Naive thymus-derived CD4-positive, alpha-beta T cell (primary cell): ENCODE results near the gene LEMD2. TPM values are rescaled to one million over a fixed set of nuclear protein-coding genes. Genes with fewer than 3 reads are reported as not detected.

Experiments
- ATAC-seq: fragments of 150-1000 bp; cut with Tn5 transposase; 2 replicates; pipeline ENCODE4 v1.10.0; 2021; ENCODE audit warnings: mild to moderate bottlenecking, moderate library complexity
- CTCF ChIA-PET: fragments of 350-600 bp; sonication (Branson Sonifier 250); formaldehyde crosslinking; loops from one replicate; lab custom pipeline; 2021; ENCODE audit warnings: antibody characterized with exemption; lab: Charles Lee
- POLR2A ChIA-PET: fragments of 350-600 bp; sonication (Branson Sonifier 250); formaldehyde crosslinking; loops from one replicate; lab custom pipeline; 2021; ENCODE audit warnings: antibody characterized with exemption, inconsistent platforms; lab: Charles Lee
- DNase-seq, 9 donors: peaks; one replicate each; pipeline versions ENCODE4 v3.0.0 to v3.0.0-alpha.2; 2020 to 2022; ENCODE audit warnings: mixed read lengths in 1 of 9
- H3K27ac ChIP-seq: one replicate; pipeline ENCODE4 v1.7.0; 2013; ENCODE audit warnings: mild to moderate bottlenecking, low read depth, low read length, moderate library complexity
- H3K27me3 ChIP-seq, 2 donors: one replicate each; pipeline ENCODE4 v1.7.0; 2013; ENCODE audit warnings: low read length in 2 of 2, mild to moderate bottlenecking in 2 of 2, moderate library complexity in 2 of 2; ENCODE audit not compliant: control insufficient read depth in 2 of 2, insufficient read depth in 2 of 2
- H3K36me3 ChIP-seq, 3 experiments: 1 replicate in 2 of 3; 2 replicates in 1 of 3; pipeline ENCODE4 v1.7.0; 2013; ENCODE audit warnings: low read length in 3 of 3, mild to moderate bottlenecking in 3 of 3, moderate library complexity in 1 of 3; ENCODE audit not compliant: insufficient read depth in 3 of 3, control insufficient read depth in 2 of 3
- H3K4me1 ChIP-seq, 2 donors: one replicate each; pipeline ENCODE4 v1.7.0; 2013; ENCODE audit warnings: low read length in 2 of 2, mild to moderate bottlenecking in 2 of 2, moderate library complexity in 1 of 2; ENCODE audit not compliant: control insufficient read depth in 2 of 2, insufficient read depth in 2 of 2
- H3K4me3 ChIP-seq: 2 replicates; pipeline ENCODE4 v1.7.0; 2013; ENCODE audit warnings: mild to moderate bottlenecking, low read length
- H3K9me3 ChIP-seq, 3 experiments: 1 replicate in 2 of 3; 2 replicates in 1 of 3; pipeline ENCODE4 v1.7.0; 2013; ENCODE audit warnings: low read length in 3 of 3; ENCODE audit not compliant: control insufficient read depth in 2 of 3
- H3K27ac Mint-ChIP-seq, 9 donors: one replicate each; pipeline ENCODE4 v1.8.0; 2020 to 2022; ENCODE audit warnings: mixed read lengths in 9 of 9, mild to moderate bottlenecking in 8 of 9, moderate library complexity in 5 of 9, inconsistent platforms in 2 of 9
- H3K27me3 Mint-ChIP-seq, 5 donors: one replicate each; pipeline ENCODE4 v1.8.0; 2021 to 2022; ENCODE audit warnings: mixed read lengths in 5 of 5, mild to moderate bottlenecking in 1 of 5
- H3K36me3 Mint-ChIP-seq, 5 donors: one replicate each; pipeline ENCODE4 v1.8.0; 2020 to 2022; ENCODE audit warnings: mixed read lengths in 5 of 5, mild to moderate bottlenecking in 3 of 5, inconsistent platforms in 1 of 5
- H3K4me1 Mint-ChIP-seq, 7 donors: one replicate each; pipeline ENCODE4 v1.8.0; 2020 to 2022; ENCODE audit warnings: mixed read lengths in 7 of 7, mild to moderate bottlenecking in 3 of 7, inconsistent platforms in 1 of 7
- H3K4me3 Mint-ChIP-seq, 10 donors: one replicate each; pipeline ENCODE4 v1.8.0; 2020 to 2022; ENCODE audit warnings: mild to moderate bottlenecking in 10 of 10, mixed read lengths in 10 of 10, moderate library complexity in 6 of 10, inconsistent platforms in 2 of 10
- H3K9me3 Mint-ChIP-seq, 11 donors: one replicate each; pipeline ENCODE4 v1.8.0; 2020 to 2022; ENCODE audit warnings: mixed read lengths in 11 of 11, mild to moderate bottlenecking in 4 of 11, inconsistent platforms in 1 of 11, moderate library complexity in 1 of 11
- intact Hi-C, 2 donors: fragments of 100-400 bp; cut with micrococcal nuclease; formaldehyde crosslinking; loops; one replicate each; pipeline ENCODE4 v1.15.1; 2023
- polyA plus RNA-seq, 2 donors: library from polyadenylated mRNA; unstranded; fragments of 300-500 nt; fragmentation: Illumina TruSeq; gene quantifications; one replicate each; pipeline ENCODE4 v1.2.3, GENCODE V29; 2021
- total RNA-seq, 6 experiments: library from RNA in 5 of 6; stranded (reverse) in 5 of 6; gene quantifications; 1 replicate in 5 of 6; 2 replicates in 1 of 6; pipeline ENCODE4 v1.2.3 and lab custom pipeline; 2021 to 2026

LEMD2 gene
- total and polyA plus RNA-seq, 7 experiments from 2014 or later, result 27.0 to 124 (median 104) TPM

DNA sequence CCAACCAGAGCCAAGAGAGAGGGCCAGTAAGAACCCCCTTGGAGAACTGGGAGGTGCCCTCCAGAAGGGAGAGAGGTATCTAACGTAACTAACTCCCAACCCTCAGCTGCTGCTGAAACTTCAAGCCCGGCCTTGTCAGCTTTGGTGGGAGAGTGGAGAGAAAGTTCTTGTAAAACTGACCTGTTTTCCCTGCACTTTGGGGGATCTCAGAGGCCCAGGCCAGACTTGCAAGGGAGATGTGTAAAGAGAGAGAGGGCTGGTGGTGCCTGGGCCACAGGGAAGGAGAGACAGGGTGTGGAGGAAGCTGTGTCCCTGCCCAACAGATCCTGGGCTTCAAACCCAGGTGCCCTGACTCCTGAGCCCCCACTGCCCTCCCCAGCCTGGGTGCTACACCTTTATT, 24.9 kb downstream of the LEMD2 start:
- H3K4me1 ChIP-seq, result no peaks in the 10 kb centered on the region
- no peak for ATAC-seq
- no peak overlapping the region for H3K27ac Mint-ChIP-seq
- H3K4me3 Mint-ChIP-seq, result no peak overlapping the region
- H3K36me3 ChIP-seq, result no peaks in the 10 kb centered on the region
- no peaks in the 10 kb centered on the region for H3K27me3 ChIP-seq
- H3K36me3 Mint-ChIP-seq, result no peaks in the 10 kb centered on the region
- DNase-seq, result no peak
- peaks cover 0 to 15% (median 6%) of the 10 kb centered on the region in 5 donors for H3K27me3 Mint-ChIP-seq
- no peaks in the 10 kb centered on the region for H3K9me3 ChIP-seq
- intact Hi-C loops, result no loop called here
- H3K4me3 ChIP-seq, result no peak overlapping the region
- ChIA-PET CTCF (interaction anchor here (0.6 to 4.3 kb wide), 2 partner anchors 53 to 400 kb away, joined by 3 to 19 read pairs; partner anchors contain the start of gene UQCC2), POLR2A (interaction anchor here (0.8 kb wide), 1 partner anchor 385 kb away, joined by 3 read pairs; no protein-coding TSS in a partner anchor)
- peaks cover 0 to 4% (median 0%) of the 10 kb centered on the region in 7 donors for H3K4me1 Mint-ChIP-seq
- H3K27ac ChIP-seq, result no peak overlapping the region
- no peaks in the 10 kb centered on the region for H3K9me3 Mint-ChIP-seq

DNA sequence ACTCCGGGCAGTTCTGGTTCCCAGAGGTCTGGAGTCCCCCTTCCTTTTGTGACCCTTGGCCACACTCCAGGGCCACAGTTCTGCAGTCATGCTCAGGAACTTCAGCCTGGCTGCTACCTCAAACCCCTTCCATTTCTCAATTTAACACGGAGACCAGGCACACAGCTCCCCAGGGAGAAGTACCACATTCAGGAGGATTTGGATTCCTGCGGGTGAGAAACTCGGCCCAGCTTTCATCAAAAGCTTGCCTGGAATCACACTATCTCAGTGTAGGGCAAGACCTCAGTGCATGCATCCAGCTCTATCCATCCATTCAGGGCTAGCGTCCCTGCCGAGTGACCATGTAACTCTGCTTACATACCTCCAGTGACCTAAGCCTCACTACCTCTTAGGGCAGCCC, 25.4 kb downstream of the LEMD2 start:
- H3K4me3 ChIP-seq, result no peak overlapping the region
- H3K27ac ChIP-seq, result no peak overlapping the region
- H3K4me1 ChIP-seq, result no peaks in the 10 kb centered on the region
- intact Hi-C loops, result no loop called here
- no peaks in the 10 kb centered on the region for H3K9me3 ChIP-seq
- H3K4me1 Mint-ChIP-seq, result peaks cover 0 to 2% (median 0%) of the 10 kb centered on the region in 7 donors
- H3K9me3 Mint-ChIP-seq, result no peaks in the 10 kb centered on the region
- CTCF ChIA-PET, result interaction anchor here (4.3 kb wide), 1 partner anchor 52 kb away, joined by 19 read pairs; the partner anchor contains the start of gene UQCC2
- no peaks in the 10 kb centered on the region for H3K36me3 Mint-ChIP-seq
- H3K27ac Mint-ChIP-seq, result no peak overlapping the region
- no peak overlapping the region for H3K4me3 Mint-ChIP-seq
- H3K36me3 ChIP-seq, result no peaks in the 10 kb centered on the region
- POLR2A ChIA-PET, result interaction anchor here (0.6 kb wide), 1 partner anchor 16 kb away, joined by 3 read pairs; no protein-coding TSS in a partner anchor
- peaks cover 0 to 13% (median 6%) of the 10 kb centered on the region in 5 donors for H3K27me3 Mint-ChIP-seq
- no peak for DNase-seq
- no peaks in the 10 kb centered on the region for H3K27me3 ChIP-seq
- no peak for ATAC-seq

DNA sequence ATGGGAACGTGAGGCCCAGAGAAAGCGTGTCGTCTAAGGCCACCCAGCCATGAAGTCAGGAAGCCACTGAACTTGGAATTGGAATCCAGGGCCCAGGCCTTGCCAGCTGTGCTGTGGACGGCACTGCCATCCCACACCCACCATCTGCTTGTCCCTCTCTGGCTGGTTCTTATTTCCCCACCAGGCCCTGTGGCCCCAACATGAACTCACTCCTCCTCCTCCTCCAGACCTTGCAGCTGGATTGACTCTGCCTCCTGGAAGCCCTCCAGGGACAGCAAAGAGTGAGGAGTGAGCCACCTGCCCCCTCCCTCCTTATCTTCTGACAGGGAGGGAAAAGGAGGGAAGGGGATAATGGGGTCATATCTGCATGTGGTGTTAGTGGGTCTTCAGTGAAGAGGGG, 26.2 kb downstream of the LEMD2 start:
- Histone ChIP-seq H3K9me3 (no peaks in the 10 kb centered on the region), H3K27me3 (no peaks in the 10 kb centered on the region), H3K36me3 (no peaks in the 10 kb centered on the region), H3K4me3 (no peak overlapping the region), H3K4me1 (no peaks in the 10 kb centered on the region), H3K27ac (no peak overlapping the region)
- H3K9me3 Mint-ChIP-seq, result no peaks in the 10 kb centered on the region
- H3K36me3 Mint-ChIP-seq, result no peaks in the 10 kb centered on the region
- CTCF ChIA-PET, result interaction anchor here (2.4 to 4.3 kb wide), 2 partner anchors 8 to 51 kb away, joined by 10 to 19 read pairs; partner anchors contain the start of gene UQCC2
- no peak for DNase-seq
- peaks cover 0 to 10% (median 6%) of the 10 kb centered on the region in 5 donors for H3K27me3 Mint-ChIP-seq
- POLR2A ChIA-PET, result no interaction called here
- H3K27ac Mint-ChIP-seq, result peak overlapping the region in 1 of 9 donors; percentile 8
- H3K4me3 Mint-ChIP-seq, result no peak overlapping the region
- H3K4me1 Mint-ChIP-seq, result no peaks in the 10 kb centered on the region
- intact Hi-C loops, result loop anchor here (1.0 kb wide), 3 partner anchors 51 to 177 kb away; partner anchors contain the start of gene UQCC2 (in 2 of the 2)
- ATAC-seq, result no peak

DNA sequence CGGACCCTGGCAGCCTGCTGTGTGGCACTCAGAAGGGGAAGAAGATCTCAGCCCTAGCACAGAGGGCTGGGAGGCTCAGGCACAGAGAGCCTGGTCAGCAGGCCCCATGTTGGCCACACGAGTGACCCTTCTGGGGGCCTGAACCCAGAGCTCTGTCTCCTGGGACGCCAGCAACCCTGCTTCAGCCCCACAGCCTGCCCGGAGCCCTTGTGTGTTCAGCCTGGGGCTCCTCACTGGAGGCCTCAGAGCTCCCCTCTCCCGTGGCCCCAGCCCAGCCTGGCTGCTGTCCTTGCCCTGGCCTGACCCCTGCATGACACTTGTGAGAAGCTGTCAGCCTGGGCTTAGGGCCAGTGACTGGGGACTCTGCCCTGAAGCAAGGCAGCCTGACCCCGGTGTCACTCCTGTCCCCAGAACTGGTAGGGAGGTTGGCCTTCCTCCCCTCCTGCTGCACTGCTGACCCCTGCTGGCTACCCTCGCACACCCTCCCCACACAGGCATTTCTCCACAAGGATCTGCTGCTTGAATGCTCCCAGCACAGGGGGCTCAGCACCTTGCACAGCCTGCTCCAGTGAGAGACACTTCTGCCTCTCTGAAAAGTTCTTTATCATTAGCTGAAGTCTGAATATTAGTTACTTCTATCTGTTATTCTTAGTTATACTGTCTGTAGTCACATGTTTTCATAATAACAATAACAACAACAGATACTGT, 26.9 kb downstream of the LEMD2 start:
- Mint-ChIP-seq H3K9me3 (peaks cover 0 to 1% (median 0%) of the 10 kb centered on the region in 11 donors), H3K27me3 (peaks cover 0 to 8% (median 5%) of the 10 kb centered on the region in 5 donors), H3K4me1 (no peaks in the 10 kb centered on the region), H3K27ac (peak overlapping the region in 1 of 9 donors; percentile 8), H3K36me3 (no peaks in the 10 kb centered on the region), H3K4me3 (no peak overlapping the region)
- H3K4me3 ChIP-seq, result no peak overlapping the region
- no peak overlapping the region for H3K27ac ChIP-seq
- no peaks in the 10 kb centered on the region for H3K36me3 ChIP-seq
- peak in 6 of 9 donors; percentile 21 to 34 (median 30) for DNase-seq
- POLR2A ChIA-PET, result no interaction called here
- H3K27me3 ChIP-seq, result no peaks in the 10 kb centered on the region
- H3K4me1 ChIP-seq, result no peaks in the 10 kb centered on the region
- CTCF ChIA-PET, result interaction anchor here (1.3 to 4.3 kb wide), 4 partner anchors 9 to 61 kb away, joined by 3 to 19 read pairs (median 7); partner anchors contain the start of gene UQCC2
- H3K9me3 ChIP-seq, result no peaks in the 10 kb centered on the region
- peak; percentile 67 for ATAC-seq
- intact Hi-C loops, result loop anchor here (1.0 kb wide), 3 partner anchors 51 to 177 kb away; partner anchors contain the start of gene UQCC2 (in 2 of the 2)

DNA sequence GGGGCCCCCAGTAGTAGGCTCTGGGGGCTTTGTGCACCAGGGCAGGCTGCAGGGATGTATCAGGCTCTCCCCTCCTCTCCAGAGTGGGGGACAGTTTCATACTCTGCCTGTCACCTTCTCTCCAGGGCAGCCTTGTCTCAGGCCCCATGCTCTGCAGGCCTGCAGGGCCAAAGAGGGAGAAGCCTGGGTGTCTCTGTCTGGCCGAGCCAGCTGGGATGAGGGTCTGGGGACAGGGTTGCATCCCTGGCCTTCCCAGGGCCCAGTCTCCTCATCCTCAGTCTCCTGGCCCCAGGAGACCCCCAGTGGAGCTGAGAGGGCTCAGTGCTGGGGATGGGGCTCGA, 27.4 kb downstream of the LEMD2 start:
- no peaks in the 10 kb centered on the region for H3K4me1 ChIP-seq
- no peak overlapping the region for H3K27ac ChIP-seq
- intact Hi-C loops, result no loop called here
- H3K27me3 Mint-ChIP-seq, result peaks cover 0 to 7% (median 3%) of the 10 kb centered on the region in 5 donors
- H3K9me3 ChIP-seq, result no peaks in the 10 kb centered on the region
- ATAC-seq (no peak), DNase-seq (no peak)
- no peaks in the 10 kb centered on the region for H3K36me3 Mint-ChIP-seq
- no peaks in the 10 kb centered on the region for H3K27me3 ChIP-seq
- ChIA-PET POLR2A (no interaction called here), CTCF (interaction anchor here (0.5 to 4.3 kb wide), 6 partner anchors 9 to 366 kb away, joined by 3 to 19 read pairs (median 4); partner anchors contain the start of gene UQCC2)
- H3K4me3 ChIP-seq, result no peak overlapping the region
- no peaks in the 10 kb centered on the region for H3K4me1 Mint-ChIP-seq
- no peaks in the 10 kb centered on the region for H3K36me3 ChIP-seq
- no peak overlapping the region for H3K27ac Mint-ChIP-seq
- peaks cover 0 to 1% (median 0%) of the 10 kb centered on the region in 11 donors for H3K9me3 Mint-ChIP-seq
- no peak overlapping the region for H3K4me3 Mint-ChIP-seq

DNA sequence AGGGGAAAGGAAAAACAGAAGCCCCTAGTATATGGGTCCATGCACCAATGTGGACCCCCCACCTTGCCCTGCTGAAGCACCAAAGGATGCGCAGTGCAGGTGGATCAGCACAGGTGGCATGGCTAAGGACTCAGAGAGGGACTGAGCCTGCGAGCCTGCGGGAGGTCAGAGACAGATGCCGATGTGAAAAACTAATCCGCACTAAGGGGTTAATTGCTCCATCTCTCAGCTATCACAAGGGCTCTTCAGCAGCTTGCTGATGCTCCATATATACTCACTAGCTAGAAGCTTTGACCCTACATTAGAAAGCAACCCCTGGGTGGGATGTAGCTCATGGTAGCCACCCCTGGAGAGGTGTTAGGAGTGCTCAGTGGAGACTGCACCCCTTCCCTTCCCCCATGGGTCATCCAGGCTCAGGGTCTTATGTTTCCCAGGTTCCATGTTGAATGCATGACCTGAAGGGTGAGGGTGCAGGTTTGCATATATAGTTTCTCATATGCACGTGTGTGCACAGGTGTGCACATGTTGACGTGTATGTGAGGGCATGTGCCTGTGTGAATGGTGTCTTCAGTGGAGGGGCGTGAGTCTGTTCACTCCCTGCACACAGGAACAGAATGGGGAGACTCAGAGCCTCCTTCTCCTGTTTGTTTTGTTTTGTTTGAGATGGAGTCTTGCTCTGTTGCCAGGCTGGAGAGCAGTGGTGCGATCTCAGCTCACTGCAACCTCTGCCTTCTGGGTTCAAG, 28.9 kb downstream of the LEMD2 start:
- Histone ChIP-seq H3K27ac (no peak overlapping the region), H3K36me3 (no peaks in the 10 kb centered on the region), H3K4me3 (no peak overlapping the region), H3K27me3 (no peaks in the 10 kb centered on the region), H3K9me3 (no peaks in the 10 kb centered on the region), H3K4me1 (no peaks in the 10 kb centered on the region)
- Mint-ChIP-seq H3K9me3 (peaks cover 0 to 1% (median 0%) of the 10 kb centered on the region in 11 donors), H3K27me3 (peaks cover 0 to 3% (median 0%) of the 10 kb centered on the region in 5 donors), H3K36me3 (no peaks in the 10 kb centered on the region), H3K27ac (no peak overlapping the region), H3K4me1 (no peaks in the 10 kb centered on the region), H3K4me3 (no peak overlapping the region)
- intact Hi-C loops, result no loop called here
- CTCF ChIA-PET, result interaction anchor here (0.8 to 4.3 kb wide), 5 partner anchors 13 to 268 kb away, joined by 3 to 19 read pairs (median 4); partner anchors contain the start of gene UQCC2
- no peak for DNase-seq
- no peak for ATAC-seq
- POLR2A ChIA-PET, result no interaction called here
